Measurements from ENCODE around the gene CNTN4.

The CNTN4 gene

GRCh38 chr3:2218816-2219215, 120.2 kb downstream of the CNTN4 start:
- no peak for TF ChIP-seq CTCF (IDR thresholded peaks at IDR 0.05; ENCODE audit: low read depth, low read length)
- TF ChIP-seq EZH2phosphoT487 (IDR thresholded peaks at IDR 0.05; ENCODE audit: low read depth), result no peak
- 0 out of 2 replicates have a peak, but pooled peaks cover 3% of the 10 kb centered on the region for H3K9me3 ChIP-seq (ENCODE audit: insufficient read depth, low read length)
- no peak overlapping the region for H3K9ac ChIP-seq (ENCODE audit: low read length)
- no peak overlapping the region for H3K27ac ChIP-seq (ENCODE audit: low read length)
- H2AFZ ChIP-seq (ENCODE audit: low read depth, low read length), result no peak overlapping the region
- H3K27me3 ChIP-seq (ENCODE audit: low read depth, low read length), result no peaks in the 10 kb centered on the region
- H3K4me2 ChIP-seq (ENCODE audit: low read length), result no peak overlapping the region
- no peaks in the 10 kb centered on the region for H4K20me1 ChIP-seq (ENCODE audit: insufficient read depth, low read length)
- peaks cover 17% of the 10 kb centered on the region for H3K4me1 ChIP-seq (ENCODE audit: low read length)
- no peak overlapping the region for H3K4me3 ChIP-seq (ENCODE audit: low read length)
- no peaks in the 10 kb centered on the region for H3K79me2 ChIP-seq (ENCODE audit: low read length)
- H3K36me3 ChIP-seq (replicated peaks; ENCODE audit: low read depth, low read length), result no peaks in the 10 kb centered on the region

- Histone ChIP-seq H3K36me3 (replicated peaks; ENCODE audit: low read depth, low read length) (no peaks in the 10 kb centered on the region), H3K4me1 (ENCODE audit: low read length) (no peaks in the 10 kb centered on the region), H3K9ac (ENCODE audit: low read length) (no peak overlapping the region), H3K27me3 (ENCODE audit: low read depth, low read length) (no peaks in the 10 kb centered on the region), H4K20me1 (ENCODE audit: insufficient read depth, low read length) (no peaks in the 10 kb centered on the region), H3K27ac (ENCODE audit: low read length) (no peak overlapping the region), H3K4me2 (ENCODE audit: low read length) (no peak overlapping the region), H2AFZ (ENCODE audit: low read depth, low read length) (no peak overlapping the region), H3K9me3 (ENCODE audit: insufficient read depth, low read length) (no peaks in the 10 kb centered on the region), H3K79me2 (ENCODE audit: low read length) (no peaks in the 10 kb centered on the region), H3K4me3 (ENCODE audit: low read length) (no peak overlapping the region)
- no peak for TF ChIP-seq EZH2phosphoT487 (IDR thresholded peaks at IDR 0.05; ENCODE audit: low read depth)
- no peak for TF ChIP-seq CTCF (IDR thresholded peaks at IDR 0.05; ENCODE audit: low read depth, low read length)
Observed at GRCh38 chr3:2236203-2236602, 137.5 kb downstream of the CNTN4 start.

GRCh38 chr3:2244137-2244536, 145.5 kb downstream of the CNTN4 start:
- Histone ChIP-seq H3K4me2 (ENCODE audit: low read length) (no peak overlapping the region), H3K27me3 (ENCODE audit: low read depth, low read length) (no peaks in the 10 kb centered on the region), H3K4me1 (ENCODE audit: low read length) (no peaks in the 10 kb centered on the region), H4K20me1 (ENCODE audit: insufficient read depth, low read length) (no peaks in the 10 kb centered on the region), H3K36me3 (replicated peaks; ENCODE audit: low read depth, low read length) (no peaks in the 10 kb centered on the region), H3K4me3 (ENCODE audit: low read length) (no peak overlapping the region), H3K9ac (ENCODE audit: low read length) (no peak overlapping the region), H3K27ac (ENCODE audit: low read length) (no peak overlapping the region), H2AFZ (ENCODE audit: low read depth, low read length) (no peak overlapping the region), H3K79me2 (ENCODE audit: low read length) (no peaks in the 10 kb centered on the region), H3K9me3 (ENCODE audit: insufficient read depth, low read length) (no peaks in the 10 kb centered on the region)
- no peak for TF ChIP-seq EZH2phosphoT487 (IDR thresholded peaks at IDR 0.05; ENCODE audit: low read depth)
- no peak for TF ChIP-seq CTCF (IDR thresholded peaks at IDR 0.05; ENCODE audit: low read depth, low read length)

- Histone ChIP-seq H3K9me3 (ENCODE audit: insufficient read depth, low read length) (no peaks in the 10 kb centered on the region), H3K36me3 (replicated peaks; ENCODE audit: low read depth, low read length) (no peaks in the 10 kb centered on the region), H3K27ac (ENCODE audit: low read length) (no peak overlapping the region), H3K4me3 (ENCODE audit: low read length) (no peak overlapping the region), H3K27me3 (ENCODE audit: low read depth, low read length) (no peaks in the 10 kb centered on the region), H3K79me2 (ENCODE audit: low read length) (no peaks in the 10 kb centered on the region), H3K4me2 (ENCODE audit: low read length) (no peak overlapping the region), H4K20me1 (ENCODE audit: insufficient read depth, low read length) (no peaks in the 10 kb centered on the region), H3K4me1 (ENCODE audit: low read length) (no peaks in the 10 kb centered on the region), H2AFZ (ENCODE audit: low read depth, low read length) (no peak overlapping the region), H3K9ac (ENCODE audit: low read length) (no peak overlapping the region)
- TF ChIP-seq EZH2phosphoT487 (IDR thresholded peaks at IDR 0.05; ENCODE audit: low read depth), result no peak
- TF ChIP-seq CTCF (IDR thresholded peaks at IDR 0.05; ENCODE audit: low read depth, low read length), result no peak
Observed at GRCh38 chr3:2246873-2247648, 148.4 kb downstream of the CNTN4 start.

Data from OCI-LY3 (cell line).